Activated CD4-positive, alpha-beta T cell treated with anti-CD3 and anti-CD28 coated beads for 48 hours (primary cell): ENCODE data around the gene PRDM12.
A peak's percentile ranks its signal among the peaks of the same experiment; 100 is the strongest.
"Not testable (repeated sequence)": the region's sequence is repeated elsewhere in the genome, so short reads cannot be mapped to it uniquely, and the experiment has no call there.

ENCODE experiments used
- DNase-seq: peaks from one replicate; pipeline ENCODE4 v3.0.0-alpha.2; 2020

Gene PRDM12

DNA sequence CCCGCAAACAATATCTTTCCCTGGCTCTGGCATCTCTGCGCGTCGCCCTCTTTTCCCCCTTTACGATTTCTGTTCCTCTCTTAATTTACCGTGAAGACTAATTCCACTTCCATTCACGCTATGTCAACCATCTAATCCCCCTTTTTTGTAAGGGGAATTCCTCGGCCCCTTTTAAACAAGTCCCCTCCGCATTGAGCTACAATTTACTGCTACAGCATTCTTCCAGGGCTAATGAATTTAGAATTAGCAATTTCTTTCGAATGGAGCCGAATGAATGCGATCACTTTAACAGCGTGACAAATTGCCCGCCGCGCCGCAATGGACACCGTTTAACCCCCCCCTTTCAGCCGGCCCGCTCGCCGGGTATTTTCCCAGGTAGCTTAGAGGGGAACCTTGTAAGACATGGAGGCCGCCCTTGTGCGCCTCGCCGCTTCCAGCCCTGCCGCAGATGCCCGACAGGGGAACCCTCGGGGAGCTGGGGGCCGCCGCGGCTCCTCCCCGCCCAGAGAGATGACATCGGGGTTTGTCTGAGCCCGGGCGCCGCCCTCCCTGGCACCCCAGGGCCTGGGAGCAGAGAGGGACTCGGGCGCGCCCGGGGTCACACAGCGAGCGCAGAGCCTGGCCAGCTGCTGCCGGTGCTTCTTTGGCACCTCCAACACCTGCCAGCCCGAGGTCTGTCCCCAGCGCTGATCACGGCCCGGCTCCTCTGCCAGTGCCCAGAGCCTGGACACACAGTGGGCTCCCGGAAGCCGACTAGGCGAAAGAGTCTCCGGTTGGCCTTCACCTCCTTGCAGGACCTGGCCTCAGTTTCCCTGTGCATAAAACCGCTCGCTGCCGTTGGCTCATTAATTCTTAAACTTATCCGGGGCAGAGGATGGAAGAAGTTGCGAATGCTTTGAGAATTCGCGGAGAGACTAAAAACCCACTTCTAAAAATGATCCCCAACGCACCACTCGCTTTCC, 1.3 kb downstream of the PRDM12 start:
- DNase-seq: peak; percentile 37

DNA sequence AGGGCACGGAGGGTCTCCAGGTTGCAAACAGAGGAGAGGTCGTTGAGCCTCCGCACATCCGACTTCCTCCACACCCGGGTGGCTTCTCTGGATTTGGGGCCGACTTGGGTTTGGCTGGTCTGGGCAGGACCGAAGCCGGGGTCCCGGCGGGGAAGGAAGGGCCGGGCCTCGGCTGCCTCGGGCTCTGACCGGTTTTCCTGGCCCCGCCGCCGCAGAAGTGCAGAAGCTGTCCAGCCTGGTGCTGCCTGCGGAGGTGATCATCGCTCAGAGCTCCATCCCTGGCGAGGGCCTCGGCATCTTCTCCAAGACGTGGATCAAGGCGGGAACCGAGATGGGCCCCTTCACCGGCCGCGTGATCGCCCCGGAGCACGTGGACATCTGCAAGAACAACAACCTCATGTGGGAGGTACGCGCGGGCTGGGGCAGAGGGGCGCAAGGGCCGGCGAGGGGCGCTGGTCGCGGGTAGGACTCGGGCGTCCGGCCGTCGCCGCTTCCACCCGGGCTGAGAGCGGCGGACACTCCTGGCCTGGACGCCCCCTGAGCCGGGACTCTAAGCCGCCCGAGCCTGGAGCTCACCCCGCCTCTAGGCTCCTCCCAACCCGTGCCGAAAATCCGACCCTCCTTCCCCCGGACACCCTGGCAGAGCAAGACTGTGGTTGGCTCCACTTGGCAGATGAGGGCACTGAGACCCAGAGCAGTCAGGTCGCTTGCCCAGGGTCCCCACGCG, 2.2 kb downstream of the PRDM12 start:
- no peak for DNase-seq

DNA sequence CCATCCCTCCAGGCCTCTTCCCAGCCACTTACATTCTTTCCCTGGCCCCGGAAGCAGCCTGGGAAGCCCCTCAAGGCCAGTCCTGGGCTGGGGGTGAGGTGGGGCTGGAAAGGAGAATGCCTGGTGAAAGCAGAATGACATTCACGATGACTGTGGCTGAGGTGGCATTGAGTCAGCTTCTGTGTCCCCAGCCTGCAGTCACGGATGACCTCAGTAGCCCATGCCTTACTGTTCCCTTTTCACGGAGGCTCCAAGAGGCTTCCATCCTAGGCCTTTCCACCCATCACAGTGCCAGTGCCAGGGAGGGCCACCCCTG, 2.7 kb downstream of the PRDM12 start:
- no peak for DNase-seq

DNA sequence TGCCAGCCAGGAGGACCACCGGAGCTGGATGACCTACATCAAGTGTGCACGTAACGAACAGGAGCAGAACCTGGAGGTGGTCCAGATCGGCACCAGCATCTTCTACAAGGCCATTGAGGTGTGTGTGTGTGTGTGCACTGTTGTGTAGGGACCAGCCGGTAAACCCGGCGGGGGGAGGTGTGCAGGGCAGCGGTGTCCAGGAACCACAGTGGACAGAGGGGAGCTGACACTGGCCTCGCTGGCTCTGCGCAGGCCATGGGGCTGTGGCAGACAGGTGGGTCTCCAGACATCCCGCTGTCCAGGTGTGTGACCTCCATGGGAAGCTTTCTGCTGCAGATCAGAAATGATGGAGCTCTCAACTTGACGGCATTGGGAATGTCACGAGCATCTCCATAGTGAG, 3.8 kb downstream of the PRDM12 start:
- DNase-seq: no peak

DNA sequence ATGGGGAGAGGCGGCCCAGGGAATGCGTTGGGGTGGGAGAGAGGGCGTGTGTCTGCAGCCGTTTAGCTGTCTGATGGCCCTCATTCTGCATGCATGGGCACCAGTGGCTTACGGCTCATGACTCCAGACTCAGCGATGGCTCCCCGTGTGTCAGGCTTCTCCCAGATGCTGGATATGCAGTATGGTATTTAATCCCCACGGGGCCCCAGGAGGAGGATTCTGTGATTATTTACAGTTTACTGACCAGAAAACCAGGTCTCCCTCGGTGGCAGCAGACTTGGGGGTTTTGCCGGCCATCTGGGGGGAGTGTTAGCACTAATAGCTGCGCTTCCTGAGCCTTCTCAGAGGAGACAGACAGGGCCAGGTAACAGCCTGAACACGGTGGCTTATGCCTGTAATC, 4.3 kb downstream of the PRDM12 start:
- no peak for DNase-seq

DNA sequence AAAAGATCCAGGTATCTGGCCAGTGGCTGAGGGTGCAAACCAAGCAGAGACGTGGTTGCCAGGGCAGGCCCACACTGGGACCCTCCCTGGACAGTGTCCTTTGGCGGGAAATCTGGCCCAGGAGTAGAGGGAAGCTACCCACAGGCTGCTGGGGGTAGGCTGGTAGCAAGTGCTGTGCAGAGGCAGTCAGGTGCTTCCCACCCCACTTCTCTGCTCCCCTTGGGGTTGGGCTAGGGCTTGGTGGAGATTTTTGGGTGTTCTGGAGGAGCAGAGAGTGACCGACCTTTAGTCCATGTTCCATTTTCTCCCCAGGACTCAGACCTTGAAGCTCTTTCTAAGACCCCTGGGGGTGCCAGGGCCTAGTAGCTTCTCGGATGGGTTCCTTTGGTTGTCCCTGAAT, 5.6 kb downstream of the PRDM12 start:
- no peak for DNase-seq

DNA sequence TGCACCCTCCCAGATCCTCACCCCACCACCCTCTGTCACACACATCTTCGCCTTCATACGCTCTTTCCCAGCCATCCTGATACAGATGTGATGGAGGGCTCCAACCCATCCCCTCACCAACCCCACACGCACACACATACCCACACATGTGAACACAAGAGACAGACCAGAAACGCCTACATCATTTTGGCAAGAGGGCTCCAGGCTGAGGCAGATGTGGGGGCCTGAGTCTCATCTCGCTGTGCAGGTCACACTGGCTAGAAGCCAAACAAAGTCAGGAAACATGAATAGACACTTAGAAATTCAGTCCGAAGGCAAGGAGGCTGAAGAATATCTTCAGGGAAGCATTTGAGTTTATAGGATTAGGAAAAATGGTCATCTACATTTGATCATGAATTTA, 6.2 kb downstream of the PRDM12 start:
- DNase-seq: no peak

DNA sequence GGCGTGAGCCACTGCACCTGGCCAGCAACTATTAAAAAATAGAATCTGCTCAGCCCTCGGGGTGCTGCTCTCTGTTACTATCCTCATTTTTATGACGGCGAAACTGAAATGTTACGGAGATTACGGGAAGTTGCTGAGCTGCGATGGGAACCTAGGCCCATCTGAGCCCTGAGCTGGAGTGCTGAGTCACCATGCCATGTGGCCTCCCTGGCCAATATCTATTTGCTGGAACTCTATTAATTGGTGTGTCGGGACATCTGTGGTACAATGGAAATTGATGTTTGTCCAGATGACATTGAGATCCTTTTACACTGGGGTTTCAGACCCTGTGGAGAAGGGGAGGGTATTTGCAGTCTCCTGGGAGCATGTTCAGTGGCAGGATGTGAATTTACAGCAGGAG, 8.1 kb downstream of the PRDM12 start:
- DNase-seq: no peak

DNA sequence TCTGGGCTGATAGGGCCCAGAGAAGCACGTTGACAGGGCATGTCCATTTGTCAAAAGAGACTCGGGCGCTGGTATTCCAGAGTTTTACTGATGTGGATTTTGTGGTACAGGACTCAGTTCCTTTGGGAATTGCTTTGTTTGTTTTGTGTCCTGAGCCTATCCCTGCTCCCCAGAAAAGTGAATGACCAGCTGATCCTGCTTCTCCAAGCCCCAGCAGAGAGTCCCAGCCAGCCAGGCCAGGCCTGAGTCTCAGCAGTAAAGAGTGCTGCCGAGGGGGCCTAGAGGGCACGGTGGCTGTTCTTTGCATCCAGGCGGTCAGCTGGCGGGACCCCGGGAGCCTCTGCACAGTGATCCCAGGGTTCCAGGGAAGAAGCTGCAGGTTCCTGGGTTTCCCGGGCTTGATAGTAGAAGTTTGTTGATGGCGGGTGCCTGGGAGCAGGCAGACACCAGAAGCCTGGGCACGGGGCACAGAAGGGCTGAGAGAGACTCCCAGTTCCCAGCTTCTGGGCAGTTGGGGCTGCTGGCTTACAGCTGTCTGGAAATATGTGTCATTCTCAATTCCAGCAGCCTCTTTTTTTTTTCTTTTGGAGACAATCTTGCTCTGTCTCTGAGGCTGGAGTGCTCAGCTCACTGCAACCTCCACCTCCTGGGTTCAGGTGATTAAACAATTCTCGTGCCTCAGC, 8.7 kb downstream of the PRDM12 start:
- no peak for DNase-seq

DNA sequence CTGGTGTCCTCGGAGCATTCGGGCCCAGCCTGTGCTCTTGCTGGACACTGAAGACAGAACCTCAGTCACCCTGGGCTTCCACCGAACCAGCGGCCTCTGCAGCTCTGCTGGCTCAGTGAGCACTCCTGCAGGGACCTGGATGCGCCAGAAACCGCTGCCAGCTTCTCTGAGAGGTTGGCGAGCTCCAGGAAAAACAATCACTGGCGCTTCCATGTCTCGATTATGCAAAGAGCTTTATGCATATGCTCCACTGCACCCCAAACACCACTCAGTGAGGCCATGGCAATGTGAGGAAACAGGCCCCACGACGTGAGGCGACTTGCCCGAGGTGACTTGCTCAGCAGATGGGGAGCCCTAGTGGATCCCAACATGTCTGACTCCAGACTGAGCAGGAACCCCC, 11.0 kb downstream of the PRDM12 start:
- DNase-seq: no peak

DNA sequence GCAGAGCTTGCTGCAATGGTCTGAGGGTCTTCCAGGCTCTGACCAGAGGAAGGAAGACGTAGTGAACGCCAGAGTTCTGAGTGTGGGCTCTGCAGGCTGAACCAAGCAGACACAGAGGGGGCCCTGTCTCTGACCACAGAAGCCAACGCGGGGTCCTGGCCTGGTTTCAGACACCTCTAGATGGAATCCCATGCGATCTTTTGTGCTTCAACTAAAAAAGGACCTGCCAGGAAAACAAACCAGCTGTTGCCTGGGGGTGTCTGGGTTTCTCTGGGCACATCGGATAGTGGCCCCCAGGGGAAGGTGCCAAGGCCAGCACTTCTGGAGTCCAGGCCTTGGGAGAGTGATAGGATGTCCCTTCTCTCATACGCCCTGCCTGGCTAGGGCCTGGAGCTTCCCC, 12.9 kb downstream of the PRDM12 start:
- DNase-seq: no peak

DNA sequence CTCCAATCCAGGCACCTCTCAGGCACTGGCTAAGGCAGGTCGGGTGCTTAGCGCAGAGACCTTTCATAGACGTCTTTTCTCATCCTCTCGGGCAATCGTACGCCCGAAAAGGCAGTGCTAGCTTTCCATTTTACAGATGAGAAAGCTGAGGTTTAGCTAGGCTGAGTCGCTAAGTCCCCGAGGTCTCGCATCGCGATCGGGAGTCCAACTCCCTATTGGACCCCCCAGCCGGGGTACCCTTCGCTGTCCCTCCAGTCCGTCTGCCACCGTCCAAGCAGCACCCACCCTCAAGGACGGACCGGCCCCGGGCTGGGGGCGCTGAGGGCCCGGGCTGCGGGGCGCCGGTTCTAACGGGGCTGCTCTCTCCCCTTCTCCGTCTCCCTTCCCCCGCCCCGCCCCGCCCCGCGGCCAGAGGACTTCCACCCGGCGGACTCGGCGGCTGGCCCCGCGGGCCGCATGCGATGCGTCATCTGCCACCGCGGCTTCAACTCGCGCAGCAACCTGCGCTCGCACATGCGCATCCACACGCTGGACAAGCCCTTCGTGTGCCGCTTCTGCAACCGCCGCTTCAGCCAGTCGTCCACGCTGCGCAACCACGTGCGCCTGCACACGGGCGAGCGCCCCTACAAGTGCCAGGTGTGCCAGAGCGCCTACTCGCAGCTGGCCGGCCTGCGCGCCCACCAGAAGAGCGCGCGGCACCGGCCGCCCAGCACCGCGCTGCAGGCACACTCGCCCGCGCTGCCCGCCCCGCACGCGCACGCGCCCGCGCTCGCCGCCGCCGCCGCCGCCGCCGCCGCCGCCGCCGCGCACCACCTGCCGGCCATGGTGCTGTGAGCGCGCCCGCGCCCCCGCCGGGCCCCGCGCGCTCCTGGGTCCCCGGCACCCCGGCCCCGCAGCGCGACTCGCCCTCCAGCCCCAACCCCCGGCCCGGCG, 16.7 kb downstream of the PRDM12 start:
- DNase-seq: peak; percentile 75

DNA sequence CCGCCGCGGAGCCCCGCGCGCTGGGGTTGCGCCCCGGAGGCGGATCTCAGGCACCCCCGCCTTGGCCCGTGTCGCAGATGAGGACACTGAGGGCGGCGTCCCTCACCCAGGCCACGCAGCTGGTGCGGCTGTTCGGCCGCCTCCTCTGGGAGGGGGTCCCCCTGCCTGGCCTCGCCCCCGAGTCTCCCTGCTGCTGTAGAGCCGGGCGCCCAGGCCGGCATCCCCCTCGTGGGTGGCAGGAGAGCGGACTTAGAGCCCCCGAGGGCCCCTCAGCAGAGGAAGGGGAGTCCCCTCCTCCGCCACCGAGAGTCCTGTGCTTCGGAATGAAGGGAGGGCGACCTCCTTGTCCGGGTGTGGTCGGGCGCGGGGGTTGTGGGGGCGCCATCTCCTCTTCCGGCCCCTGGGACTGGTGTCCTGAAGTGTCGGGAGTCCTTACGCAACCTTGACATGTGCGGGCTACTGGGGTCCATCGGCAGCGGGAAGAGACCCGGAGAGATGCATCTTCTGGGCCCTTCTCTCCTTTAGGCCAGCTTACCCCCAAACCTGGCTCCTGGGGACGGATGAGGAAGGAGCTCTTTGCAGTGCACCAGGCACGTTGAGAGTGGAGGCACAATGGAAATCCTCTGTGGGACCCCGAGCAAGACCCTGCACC, 17.5 kb downstream of the PRDM12 start:
- DNase-seq: no peak

DNA sequence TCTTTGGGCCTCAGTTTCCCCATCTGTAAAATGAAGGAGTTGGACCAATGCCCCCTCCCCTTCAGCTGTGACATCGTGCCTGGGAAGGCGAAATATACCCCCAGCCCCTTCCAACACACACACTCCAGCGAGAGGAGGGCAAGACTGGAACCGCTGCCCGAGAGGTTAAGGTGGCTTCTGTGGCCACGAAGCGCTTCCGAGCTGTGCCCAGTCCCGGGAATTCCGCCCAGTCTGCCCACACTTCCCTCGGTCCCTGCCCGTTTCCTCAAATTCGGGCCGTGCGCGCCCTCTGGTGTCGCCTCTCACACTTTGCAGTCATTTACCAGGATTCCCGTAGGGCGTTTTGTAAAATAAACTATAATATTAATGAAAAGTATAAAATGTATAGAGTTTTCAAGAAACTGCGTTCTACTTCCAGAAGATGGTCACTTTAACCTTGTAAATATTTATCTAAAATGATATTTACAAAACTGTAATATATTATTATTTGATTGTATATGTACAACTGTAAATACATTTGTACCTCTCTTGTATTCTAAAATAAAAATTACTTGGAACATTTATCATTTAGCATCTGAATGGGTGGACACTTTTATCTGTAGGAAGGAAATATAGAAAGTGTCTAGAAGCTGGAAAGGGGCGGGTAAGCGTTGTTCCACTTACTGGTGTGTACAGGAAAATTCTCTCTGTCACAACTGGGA, 18.2 kb downstream of the PRDM12 start:
- peak; percentile 69 for DNase-seq

DNA sequence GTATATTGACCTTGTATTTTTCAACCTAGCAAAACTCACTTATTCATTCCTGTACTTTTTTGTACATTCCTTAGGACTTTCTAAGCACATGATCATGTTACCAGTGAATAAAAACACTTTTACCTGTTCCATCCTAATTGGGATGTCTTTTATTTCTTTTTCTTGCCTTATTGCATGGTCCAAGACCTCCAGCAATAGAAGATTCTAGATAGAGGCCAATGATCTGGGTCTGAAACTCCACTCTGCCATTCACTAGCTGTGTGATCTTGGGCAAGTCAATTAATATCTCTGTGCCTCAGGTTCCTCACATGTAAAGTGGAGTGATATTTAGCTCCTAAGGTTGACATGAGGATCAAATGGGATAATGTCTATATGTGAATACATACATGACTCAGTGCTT, 20.7 kb downstream of the PRDM12 start:
- DNase-seq: no peak

DNA sequence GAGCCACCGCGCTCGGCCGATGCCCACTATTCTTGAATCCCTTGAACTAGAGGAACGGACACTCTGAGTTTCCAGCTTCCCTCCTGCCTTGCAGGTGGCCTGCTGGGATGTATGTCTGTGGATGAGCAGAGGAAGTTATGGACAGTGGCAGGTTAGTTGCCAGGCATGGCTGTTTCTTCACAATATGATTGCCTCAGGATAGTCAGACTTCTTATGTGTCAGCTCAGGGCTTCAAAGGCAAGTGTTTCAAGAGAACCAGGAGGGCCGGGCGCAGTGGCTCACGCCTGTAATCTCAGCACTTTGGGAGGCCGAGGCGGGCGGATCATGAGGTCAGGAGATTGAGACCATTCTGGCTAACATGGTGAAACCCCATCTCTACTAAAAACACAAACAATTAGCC, 21.6 kb downstream of the PRDM12 start:
- DNase-seq: not testable (repeated sequence)

DNA sequence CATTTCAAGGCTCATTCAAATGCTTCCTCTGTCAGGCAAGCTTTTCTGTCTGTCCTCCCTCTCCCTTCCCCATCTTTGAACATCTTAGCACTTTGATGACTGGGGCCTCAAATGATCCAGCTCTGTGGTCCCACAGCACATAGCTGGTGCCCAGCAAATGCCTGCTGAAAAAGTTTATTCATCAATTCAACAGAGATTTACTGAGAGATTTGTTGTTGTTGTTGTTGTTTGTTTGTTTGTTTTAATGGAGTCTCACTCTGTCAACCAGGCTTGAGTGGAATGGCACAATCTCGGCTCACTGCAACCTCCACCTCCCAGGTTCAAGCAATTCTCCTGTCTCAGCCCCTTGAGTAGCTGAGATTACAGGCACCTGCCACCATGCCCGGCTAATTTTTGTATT, 23.2 kb downstream of the PRDM12 start:
- no peak for DNase-seq

DNA sequence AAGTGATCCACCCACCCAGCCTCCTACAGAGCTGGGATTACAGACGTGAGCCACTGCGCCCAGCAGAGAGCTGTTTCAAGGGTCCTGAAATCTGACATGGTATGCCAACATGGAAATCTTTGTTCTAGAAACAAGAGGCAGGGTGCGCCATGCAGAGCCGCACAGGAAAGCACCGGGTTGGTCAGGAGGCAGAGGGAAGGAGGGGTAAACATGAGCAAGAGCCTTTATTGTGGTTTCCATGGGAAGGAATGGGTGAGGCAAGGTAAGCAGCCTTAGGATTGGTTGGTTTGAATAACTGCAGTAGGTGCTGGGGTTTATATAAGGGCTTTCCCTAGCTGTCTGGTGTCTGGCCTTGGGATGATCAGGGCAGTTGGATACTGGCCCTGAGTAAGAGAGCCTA, 23.7 kb downstream of the PRDM12 start:
- DNase-seq: no peak

DNA sequence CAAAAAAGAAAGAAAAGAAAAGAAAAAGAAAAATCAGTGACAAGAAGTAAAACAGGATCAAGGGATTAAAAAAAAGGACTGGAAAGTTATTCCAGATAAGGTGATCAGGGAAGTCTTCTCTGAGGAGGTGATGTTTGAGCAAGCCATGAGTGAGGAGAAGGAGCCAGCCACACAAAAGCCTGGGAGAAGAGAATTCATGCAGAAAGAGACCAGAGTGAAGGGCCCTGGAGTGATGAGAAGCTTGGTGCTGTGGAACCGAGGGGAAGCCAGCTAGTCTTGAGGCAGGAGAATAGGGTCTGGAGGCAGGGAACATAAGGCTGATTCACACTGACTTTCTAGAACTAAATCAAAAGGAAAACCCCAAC, 25.2 kb downstream of the PRDM12 start:
- DNase-seq: no peak

DNA sequence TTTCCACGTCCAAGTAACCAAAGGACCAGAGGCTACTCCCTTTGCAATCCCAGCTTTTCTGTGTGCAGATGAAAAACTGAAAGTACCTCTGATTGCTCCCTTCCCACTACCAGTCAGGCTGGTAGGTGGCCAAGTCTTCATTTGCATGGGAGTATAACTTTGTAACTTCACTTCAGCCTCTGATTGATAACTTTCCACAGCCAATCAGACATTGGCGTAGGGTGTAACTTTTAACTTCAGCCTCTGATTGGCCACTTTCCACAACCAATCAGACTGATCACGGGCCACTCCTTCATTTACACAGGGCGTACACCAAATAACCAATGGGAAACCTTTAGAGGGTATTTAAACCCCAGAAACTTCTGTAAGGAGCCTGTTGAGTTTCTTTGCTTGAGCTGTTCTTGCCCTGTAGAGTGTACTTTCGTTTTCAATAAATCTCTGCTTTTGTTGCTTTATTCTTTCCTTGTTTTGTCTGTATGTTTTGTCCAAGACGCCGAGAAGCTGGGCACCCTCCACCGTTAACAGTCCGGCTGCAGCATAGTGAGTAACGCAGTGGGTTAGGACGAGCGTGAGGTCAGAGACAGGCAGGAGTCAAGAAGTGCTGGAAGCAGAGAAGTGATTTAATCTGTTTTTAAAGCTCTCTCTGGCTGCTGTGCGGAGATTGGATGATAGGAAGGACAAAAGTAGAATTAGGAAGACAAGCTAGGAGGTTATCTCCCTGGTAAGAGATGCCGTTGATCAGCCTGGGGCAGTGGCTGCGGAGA, 25.7 kb downstream of the PRDM12 start:
- DNase-seq: no peak

DNA sequence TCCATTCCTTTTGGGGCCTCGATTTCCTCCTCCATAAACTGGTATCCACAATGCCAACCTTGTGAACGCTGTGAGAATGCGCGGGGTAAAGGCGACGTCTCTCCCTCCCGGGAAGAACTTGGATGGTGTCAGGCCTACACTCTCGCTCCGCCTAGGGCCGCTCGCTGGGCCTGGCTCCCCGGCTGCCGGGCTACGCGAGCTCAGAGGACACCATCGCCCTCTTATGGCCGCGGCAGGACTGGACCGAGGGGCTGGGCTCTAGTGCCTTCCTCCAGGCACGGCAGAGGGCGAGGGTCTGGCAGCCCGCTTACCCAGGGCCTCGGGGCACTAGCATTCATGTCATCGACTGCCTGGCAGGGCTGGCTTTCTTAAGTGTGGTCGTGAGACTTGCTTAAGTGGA, 27.9 kb downstream of the PRDM12 start:
- DNase-seq: peak; percentile 52
